Body of pancreas (tissue), 4 donors: ENCODE measurements around the gene ZNF32.

Experiments
- POLR2A ChIP-seq, 3 donors: fragments of 450-650 bp; IDR thresholded peaks; one replicate each; pipeline ENCODE4 v1.6.1; 2016; ENCODE audit warnings: antibody characterized with exemption in 3 of 3, mild to moderate bottlenecking in 2 of 3
- TF ChIP-seq, protein P1 (sequence below), 7 experiments: fragments of 450-650 bp in 4 of 7; fragments of 200-600 bp in 3 of 7; sonication (generic) in 3 of 7; IDR thresholded peaks; one replicate each; pipeline ENCODE4 v1.5.1; 2016 to 2019; ENCODE audit warnings: antibody characterized with exemption in 7 of 7

DNA sequence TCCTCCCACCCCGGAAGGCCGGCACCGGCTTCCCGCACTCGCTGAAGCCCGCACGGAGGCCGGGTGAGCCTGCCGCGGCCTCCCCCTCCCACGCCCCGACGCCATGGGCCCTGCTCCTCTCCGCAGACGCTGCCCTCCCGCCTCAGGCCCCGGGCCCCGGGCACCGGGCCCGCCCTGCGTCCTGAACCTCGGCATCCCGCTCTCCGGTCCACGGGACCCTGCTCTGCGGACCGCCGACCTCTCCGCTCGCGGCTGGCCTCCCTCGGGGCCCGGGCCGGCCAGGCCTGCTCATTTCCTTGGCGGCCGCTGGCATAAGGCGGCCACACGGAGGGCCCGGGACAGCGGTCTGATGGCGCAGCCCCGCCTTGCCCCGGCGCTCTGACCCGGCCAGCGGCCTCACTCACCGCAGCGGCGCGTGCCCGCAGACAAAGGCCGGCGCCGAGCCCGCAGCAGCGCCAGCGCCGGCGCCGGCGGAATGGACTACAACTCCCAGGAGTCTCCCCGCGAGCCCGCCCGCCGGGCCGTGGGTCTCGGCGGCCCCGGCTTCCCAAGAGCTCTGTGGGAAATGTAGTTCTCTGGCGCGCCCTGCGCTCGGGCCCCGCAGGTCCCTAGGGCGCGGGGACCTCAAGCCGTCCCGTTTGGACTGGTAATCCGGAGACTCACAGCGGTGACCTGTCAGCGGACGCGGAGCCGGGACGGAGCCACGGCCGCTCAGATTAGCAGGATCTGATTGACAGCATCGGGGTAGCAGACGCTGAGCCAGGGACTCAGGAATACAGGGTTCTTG lies at the start of gene ZNF32:
- TF ChIP-seq, protein P1, sequence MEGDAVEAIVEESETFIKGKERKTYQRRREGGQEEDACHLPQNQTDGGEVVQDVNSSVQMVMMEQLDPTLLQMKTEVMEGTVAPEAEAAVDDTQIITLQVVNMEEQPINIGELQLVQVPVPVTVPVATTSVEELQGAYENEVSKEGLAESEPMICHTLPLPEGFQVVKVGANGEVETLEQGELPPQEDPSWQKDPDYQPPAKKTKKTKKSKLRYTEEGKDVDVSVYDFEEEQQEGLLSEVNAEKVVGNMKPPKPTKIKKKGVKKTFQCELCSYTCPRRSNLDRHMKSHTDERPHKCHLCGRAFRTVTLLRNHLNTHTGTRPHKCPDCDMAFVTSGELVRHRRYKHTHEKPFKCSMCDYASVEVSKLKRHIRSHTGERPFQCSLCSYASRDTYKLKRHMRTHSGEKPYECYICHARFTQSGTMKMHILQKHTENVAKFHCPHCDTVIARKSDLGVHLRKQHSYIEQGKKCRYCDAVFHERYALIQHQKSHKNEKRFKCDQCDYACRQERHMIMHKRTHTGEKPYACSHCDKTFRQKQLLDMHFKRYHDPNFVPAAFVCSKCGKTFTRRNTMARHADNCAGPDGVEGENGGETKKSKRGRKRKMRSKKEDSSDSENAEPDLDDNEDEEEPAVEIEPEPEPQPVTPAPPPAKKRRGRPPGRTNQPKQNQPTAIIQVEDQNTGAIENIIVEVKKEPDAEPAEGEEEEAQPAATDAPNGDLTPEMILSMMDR (IDR thresholded peaks at IDR 0.05), result no peak
- TF ChIP-seq POLR2A (IDR thresholded peaks at IDR 0.05), result peak; percentile 55 to 61 (median 56)
